HG02885 (cell line): ENCODE results near the gene DEPP1.

ENCODE experiments used
- ATAC-seq: cut with Tn5 transposase; IDR thresholded peaks from one replicate; pipeline ENCODE4 v1.9.1; 2021; ENCODE audit warnings: mild to moderate bottlenecking; ENCODE audit not compliant: unreplicated experiment, poor library complexity

Gene DEPP1

DNA sequence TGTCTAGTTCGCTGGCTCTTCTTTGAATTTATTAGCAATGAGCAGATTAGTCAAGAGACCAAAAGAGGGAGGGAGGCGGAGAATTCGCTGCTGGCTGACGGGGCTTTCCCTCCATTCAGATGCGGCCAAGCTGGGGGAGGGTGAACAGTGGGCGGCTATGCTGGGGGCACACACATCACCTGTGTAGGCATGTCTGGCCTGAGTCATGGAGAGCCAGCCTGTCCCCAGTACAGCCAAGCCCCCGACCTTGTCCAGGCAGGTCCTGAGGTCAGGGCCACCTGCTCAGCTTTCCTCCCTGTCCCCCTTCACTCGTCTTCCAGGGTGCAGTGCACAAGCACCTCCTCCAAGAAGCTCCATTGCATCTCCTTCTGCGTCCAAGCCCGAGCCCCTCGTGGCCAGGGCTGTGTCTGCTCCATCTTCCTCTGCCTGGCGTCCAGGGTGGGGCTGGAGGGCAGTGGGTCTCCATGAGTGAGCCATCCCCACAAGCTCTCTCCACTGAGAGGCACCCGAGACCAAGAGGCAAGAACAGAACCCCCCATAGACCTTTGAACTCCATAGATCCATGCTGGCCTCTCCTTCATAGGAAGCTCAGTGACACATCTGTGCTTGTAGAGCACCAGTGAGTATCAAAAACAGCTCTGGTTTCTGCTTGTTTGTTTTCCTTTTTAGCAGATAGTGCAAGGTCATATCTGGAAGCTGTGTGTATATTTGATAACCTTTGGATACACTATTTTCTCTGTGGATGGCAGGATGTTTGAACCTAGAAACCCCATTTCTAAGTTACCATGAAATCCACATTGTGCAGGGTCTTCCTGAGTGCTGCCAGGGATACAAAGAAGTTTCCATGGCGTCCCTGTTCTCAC is 1.9 kb upstream of the DEPP1 start:
- ATAC-seq = peak; percentile 41

DNA sequence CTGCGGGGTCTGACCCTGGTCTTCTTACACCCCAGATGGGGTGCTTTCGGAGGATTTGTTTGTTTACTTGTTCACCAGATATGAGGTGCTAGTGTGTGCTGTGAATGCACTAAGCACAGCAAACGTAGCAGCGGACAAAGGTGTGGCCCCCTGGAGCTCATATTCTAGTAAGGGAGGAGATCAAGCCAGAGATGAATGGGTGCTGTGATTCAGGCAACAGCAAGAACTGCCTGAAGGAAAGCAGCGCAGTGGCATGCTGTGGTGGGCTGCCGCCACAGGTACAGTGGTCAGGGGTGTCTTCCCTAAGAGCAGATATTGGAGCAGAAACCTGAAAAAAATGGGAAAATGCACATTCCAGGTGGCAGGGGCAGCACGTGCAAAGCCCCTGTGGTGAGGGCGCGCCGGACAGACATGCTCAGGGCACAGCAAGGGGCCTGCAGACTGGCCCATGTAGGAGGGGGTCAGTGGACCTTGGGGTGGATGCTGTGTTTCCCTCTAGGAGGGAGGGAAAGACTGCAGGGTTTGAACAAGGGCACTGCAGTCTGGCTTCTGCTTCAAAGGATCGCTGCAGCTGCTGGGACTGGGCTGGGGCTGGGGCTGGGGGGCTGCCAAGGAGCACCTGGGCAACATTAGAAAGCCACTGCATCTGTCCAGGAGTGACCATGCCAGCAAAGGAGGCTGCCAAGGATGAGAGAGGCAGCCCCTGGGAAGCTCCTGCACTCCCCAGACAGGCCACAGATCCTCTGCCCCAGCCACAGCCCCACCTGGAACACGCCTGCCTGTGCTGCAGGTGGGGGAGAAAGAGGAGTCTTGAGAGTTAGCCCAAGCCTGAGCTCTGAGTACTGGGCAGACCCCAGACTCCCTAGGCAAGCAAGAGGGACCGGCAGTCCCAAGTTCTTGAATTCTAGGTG is 927 bp upstream of the DEPP1 start:
- ATAC-seq = no peak

DNA sequence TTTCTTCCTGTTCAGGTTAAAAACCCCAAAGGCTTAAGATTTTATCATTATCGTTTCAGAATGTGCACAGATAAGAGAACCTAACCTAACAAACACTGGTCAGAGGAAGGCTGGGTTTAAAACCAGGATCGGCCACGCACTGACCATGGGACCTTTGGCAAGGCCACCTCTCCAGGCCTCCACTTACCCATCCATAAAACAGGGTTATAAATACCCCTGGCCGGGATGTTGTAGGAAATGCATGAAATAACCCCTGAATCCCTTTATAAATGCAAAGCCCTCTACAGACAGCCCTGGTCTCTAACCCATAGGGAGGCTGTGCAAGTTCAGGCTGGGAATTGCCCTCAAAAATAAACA is 418 bp downstream of the DEPP1 start:
- no peak for ATAC-seq

DNA sequence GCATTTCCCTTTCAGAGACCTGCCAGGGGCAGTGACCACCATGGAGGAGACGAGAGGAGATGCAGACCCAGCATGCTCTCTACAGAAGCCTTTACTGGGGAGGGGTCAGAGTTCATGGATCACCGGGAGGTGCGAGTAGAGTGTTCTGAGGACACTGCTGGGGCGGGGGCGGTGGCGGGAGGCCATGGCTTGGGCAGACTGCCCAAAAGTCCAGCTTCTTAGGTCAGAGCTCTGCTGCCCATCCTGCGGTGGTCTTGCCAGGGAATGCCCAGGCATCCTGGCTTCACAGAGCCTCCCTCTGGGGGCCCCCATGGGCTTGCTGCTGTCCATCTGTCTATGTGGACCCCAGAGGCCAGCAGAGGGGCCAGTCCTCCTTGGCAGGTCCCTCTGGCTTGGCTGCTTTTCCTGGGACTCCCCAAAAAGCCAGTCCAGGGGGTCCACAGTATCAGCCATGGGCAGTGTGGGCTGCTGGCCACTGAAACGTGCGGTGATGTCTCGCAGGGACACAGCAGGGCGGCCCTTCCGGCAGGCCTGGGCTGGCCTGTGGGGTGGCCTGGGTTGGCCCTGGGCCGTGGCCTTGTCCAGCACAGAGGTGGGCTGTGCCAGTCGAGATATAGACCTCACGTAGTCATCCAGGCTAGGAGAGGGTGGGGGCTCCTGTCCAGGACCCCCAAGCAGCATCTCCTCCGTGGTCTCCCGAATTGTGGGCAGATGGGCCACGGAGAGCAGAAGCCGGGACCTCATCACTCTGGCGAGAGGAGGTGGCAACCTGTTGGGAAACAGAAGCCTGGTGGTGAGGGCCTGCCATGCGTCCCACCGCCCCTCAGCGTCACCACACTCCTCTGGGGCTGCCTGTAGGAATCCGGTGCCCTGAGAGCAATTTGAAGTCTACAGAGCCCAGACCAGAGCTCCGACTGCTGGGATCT is 1.1 kb downstream of the DEPP1 start:
- no peak for ATAC-seq

DNA sequence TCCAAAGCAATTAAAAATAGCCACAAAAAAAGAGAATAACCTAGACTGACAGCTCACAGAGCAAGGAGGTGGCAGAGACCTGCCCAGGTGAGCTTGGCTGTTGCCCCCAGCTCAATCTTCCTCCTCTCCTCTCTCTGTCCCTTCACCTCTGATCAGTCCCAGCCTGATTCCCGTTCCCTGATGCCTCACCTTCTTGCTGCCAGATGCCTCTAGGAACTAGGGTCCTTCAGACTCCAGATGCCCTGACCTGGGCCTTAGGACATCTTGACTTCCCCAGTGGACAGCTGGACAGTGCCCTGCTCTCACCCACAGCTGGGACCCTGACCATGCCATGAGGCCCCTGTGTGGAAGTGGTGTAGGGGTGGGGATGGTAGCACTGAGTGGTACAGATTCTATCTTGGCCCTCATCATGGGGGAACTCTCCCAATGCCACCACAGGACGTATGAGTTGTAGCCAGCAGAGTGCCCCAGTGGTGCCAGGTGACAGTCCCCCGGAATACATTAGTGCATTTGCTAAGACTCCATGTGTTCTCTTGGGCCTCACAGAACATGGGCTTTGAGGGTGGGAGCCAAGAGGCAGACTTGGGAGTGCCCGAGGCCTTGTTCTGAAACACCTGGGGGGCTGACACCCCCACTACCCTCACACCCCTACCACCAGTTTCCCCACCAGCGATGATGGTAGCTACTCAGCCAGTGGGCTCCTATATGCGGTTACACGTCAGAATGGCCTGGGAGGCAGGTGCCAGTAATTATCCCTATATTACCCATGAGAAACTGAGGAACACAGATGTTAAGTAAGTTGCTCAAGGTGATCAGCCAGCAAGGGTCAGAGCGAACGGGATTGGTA is 2.0 kb downstream of the DEPP1 start:
- no peak for ATAC-seq

DNA sequence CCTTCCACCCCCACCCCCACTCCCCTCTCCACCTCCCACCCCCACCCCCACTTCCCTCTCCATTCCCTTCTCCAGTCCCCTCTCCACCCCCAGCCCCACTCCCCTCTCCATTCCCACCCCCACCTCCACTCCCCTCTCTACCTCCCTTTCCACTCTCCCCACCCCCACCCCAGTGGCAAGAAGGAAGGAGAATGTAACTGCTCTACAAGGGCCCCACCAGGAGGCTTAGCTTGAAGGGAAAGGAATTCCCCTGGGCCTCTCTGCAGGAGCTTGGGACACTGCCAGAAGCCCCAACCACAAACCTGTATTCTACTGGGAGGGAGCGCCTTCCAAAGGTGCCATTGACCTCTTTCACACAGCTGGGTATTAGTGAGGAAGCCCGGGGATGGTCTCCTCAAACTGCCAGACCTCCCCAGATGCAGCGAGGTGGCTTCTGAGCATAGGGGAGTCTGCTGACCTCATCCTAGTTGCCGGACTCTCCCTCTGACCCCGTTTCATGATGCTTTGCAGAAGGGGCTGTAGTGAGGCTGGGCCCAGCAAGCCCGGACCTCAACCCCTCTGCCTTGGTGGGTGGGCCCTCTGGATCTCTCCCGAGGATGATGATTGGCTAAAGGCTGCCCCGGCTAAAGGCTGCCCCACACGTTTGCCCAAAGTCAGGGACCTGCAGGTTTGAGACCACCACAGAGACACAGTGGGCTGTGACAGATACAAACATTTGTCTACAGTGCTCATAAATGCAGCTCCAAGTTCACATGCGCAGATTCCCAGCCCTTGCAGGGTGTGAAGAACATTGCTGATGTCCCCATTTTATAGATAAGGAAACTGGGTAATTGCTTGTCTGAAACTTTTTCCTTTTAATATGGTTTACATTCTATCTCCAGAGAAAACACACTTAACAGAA is 2.9 kb downstream of the DEPP1 start:
- ATAC-seq = no peak

DNA sequence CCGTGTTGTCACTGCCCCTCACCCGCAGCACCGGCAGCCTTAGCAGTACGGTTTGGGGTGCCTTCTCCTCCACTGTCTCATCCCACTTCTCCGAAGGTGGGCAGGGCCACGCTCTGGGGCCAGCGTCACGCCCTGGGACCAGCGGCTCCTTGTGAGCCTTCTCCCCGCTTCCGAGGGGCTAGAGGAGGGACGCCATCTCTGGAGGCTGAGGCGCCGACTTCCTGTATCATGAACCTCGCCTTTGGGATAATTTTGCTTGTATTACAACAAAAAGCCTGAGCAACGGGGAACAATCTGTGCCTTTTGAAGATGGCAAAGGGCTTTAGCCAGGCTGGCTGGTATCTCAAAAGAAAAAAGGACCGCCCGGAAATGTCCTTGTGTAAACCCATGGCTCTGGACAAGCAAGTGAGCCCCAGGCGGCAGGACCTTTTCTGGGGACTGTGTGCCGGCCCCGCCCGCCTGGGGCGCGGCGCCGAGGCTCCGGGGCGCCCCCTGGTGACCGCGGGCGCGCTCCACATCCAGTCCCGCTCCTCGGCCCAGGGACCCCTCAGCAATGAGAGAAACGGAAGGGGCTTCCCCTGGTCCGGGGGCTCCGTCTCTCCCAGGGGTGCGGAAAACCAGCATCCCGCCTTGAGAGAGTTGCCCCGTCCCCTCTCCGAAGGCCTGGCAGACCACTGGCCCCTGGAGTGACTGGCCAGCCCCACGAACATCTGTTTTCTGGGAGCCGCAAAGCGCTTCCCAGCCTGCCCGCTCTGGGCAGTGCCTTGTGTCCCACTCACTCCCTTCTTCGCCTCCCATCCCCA is 3.8 kb downstream of the DEPP1 start:
- ATAC-seq = peak; percentile 84

DNA sequence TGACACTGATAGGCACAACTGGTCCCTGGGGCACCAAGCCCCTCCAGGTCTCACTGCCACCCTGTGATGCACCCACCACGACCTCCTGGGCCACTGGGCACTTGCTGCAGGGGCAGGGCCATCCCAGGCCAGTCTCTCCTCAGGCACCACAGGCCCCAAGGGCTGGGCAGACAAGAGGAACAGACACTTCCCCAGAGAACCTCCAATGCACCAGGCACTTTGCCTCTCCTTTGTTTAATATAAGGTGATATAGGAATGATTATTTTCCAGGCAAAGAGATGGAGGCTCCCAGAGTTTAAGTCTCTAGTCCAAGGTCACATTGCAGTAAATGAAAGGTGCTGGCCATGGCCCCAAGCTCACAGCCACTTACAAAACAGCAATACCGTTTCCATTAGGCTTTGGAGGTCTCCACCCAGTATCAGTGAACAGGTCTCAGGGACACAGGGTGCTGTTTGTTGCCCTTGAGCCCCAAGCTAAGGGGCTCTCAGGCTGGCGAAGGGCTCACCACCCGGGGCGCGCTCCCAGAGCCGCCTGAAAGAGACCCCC is 4.5 kb downstream of the DEPP1 start:
- peak; percentile 1 for ATAC-seq

DNA sequence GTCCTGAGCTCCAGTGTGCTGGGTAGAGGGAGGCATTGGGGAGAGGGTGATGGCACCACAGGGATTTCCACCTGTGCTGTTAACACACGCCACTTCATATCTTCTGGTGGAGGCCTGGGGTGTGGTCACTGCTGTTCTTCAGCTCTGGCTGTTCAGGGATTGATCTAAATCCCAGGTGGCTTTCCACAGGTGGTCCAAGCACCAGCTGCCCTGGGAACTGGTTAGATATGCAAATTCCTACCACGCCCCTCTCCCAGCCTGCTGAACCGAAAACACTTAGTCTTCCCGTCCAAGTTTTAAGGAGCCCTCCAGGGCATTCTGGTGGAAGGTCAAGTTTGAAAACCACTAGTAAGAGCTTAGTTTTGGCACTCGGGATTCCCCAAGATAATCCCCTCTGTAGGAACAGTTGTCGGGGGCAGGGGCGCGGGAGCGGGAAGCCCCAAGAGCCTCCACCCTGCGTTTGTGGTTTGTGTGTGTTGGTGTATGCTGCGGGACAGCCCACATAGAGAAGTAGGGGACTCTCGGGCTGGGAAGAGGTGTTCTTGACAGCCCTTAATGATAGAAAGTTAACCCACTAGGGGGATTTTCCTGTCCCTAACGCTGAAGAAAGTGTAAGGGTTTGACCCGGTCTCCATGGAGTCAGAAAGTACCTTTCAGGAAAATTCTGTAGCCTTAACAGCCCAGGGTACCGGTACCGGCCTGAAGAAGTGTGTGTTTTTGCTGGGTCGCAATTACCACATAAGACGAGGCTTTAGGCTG is 5.1 kb downstream of the DEPP1 start:
- no peak for ATAC-seq

DNA sequence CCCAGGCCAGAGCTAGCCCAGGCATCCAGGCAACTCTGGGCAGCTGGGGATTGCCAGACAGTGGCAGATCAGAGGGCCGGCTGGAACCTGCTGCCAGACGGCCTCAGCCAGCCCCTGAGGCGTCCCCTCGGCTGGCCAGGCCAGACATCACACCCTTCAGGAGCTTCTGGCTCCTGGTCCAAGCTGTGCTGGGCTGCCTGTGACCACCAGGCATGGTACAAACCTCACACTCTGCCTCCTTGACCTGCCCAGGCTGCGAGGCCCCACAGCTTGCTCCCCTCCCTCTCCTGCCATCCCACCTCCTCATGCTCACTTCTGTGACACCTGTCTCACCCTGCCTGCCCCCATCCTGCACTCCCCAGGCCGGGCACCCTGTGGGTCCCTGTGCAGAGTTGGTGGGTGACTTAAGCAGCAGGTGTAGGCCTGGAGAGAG is 5.7 kb downstream of the DEPP1 start:
- ATAC-seq = no peak

DNA sequence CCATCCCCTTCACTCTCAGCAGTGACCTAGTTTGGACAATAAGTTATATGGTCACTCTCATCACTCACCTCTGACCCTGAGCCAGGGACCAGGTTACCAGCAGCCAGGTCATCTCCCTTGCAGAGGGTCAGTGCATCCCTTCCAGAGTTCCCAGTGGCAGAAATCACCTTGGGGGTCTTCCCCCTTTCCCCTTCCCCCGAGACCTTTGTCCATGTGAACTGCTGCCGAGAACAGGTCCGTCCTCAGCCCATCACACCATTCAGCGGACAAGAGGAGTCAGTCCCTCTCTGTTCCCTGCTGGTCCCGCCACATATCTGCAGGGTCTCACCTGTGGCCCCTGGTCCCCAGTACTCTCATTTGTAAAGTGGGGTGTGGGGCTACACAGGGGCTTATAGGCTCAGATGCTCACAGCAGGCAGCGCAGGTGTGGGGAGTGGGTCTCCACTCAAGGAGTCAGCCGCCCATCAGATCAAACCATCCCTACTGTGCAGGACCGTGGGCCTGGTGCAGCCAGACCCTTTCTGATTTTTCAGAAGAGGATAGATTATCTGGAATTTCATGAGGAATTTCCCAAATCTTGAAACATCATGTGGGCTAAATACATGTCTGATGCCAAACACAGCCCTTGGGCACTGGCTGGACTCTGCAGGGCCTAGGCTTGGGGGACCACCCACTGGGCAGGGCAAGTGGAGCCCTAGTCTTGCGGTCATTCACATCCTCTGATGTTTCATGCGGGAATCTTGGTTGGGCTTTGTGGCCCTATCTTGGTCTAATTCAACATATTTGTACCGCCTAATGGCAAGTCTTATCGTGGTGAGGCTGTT is 6.5 kb downstream of the DEPP1 start:
- no peak for ATAC-seq

DNA sequence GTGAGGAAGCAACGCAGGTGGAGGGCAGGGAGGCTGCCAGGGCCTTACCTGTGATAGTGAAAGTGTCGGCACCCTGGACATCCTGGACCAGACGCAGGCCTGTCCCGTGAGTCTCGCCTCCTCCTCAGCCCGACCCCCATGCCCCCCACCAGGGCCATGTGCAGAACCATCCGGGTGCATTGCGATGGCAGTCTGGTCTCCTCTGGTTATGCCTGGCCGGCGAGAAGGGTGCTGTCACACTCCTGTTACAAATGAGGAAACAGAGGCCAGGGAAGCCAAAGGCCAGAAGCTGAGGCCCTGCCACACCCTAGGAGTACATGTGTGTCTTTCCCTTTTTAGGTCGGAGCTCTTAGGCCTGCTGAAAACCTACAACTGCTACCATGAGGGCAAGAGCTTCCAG is 7.2 kb downstream of the DEPP1 start:
- no peak for ATAC-seq

DNA sequence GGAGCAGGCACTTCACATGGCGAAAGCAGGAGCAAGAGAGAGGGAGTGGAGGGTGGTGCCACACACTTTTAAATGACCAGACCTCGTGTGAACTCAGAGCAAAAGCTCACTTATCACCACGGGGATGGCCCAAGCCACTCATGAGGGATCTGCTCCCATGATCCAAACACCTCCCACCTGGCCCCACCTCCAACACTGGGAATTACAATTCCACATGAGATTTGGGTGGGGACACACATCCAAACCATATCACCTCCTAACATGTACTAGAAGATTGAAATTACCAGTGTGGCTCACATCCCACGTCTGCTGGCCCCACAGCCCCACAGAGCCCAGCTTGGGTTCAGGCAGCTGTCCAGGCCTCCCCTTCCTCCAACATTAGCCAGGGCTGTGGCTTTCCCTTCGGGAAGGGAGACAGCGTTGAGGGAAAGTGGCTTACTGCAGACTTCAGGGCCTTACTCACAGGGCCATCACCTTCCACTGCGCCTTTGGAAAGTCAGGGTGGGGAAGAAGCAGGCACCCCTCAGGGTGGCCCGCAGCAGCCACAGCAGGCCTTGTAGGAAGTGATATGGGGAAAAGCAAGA is 7.7 kb downstream of the DEPP1 start:
- no peak for ATAC-seq

DNA sequence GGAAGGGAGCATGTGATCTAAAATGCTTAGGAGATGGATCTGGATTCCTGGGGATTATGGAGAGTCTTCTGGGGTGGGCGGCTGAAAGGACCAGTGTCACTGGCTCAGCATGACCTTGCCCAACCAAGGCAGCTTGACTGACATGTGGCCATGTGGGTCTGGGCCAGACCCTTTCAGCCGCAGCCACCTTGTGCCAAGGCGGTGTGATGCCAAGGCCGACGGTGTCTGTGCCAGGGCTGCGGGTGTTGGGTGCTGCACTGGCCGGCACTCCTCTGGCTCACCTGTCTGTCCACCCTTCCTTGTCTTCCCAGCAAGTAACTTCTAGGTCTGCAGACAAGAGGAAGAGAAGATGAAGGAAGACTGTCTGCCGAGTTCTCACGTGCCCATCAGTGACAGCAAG is 8.8 kb downstream of the DEPP1 start:
- ATAC-seq = no peak
